ENCODE data around the gene KIAA1210. TPM values are rescaled to one million over a fixed set of nuclear protein-coding genes. Genes with fewer than 3 reads are reported as not detected.

KIAA1210 gene
- total and polyA plus RNA-seq, 2 of the 8 experiments (the other 6 are each of a cell fraction or from before 2014, with no cell fraction given): 0.02 TPM; not detected in 1

DNA sequence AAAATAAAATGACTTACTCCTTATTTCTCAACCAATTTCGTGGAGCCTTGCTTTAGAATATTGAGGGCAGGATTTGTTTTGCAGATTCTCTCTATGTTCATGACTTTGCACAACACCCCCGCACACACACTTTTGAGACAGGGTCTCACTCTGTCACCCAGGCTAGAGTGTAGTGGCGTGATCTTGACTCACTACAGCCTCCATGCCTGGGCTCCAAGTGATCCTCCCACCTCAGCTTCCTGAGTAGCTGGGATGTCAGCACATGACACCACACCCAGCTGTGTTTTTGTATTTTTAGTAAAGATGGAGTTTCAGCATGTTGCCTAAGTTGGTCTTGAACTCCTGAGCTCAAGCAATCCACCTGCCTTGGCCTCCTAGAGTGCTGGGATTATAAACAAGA lies 42.8 kb downstream of the KIAA1210 start:
- Histone ChIP-seq H3K56ac (replicated peaks; ENCODE audit: insufficient read length, low read depth, low read length) (no peak overlapping the region), H3K27ac (ENCODE audit: low read depth, low read length) (no peak overlapping the region), H3K4me1 (replicated peaks in 1 of 4; ENCODE audit: control insufficient read depth in 3 of 4, insufficient read depth in 4 of 4, low read length in 3 of 4) (no peaks in the 10 kb centered on the region), H4K8ac (ENCODE audit: extremely low read depth, insufficient read depth, low read length) (no peak overlapping the region), H3K23ac (ENCODE audit: insufficient read length) (no peak overlapping the region), H3K18ac (ENCODE audit: extremely low read depth, low read length) (no peak overlapping the region), H2AK5ac (ENCODE audit: low read depth, low read length) (no peak overlapping the region), H3K9me3 (ENCODE audit: insufficient read depth in 2 of 2, low read depth in 1 of 2, low read length in 1 of 2) (no peaks in the 10 kb centered on the region; a peak in 1 of 4 replicates), H3K79me2 (ENCODE audit: control insufficient read depth in 1 of 2, insufficient read depth in 2 of 2, low read length in 2 of 2) (no peaks in the 10 kb centered on the region), H2BK5ac (ENCODE audit: low read depth, low read length) (no peak overlapping the region), H3K27me3 (replicated peaks in 1 of 4; ENCODE audit: control insufficient read depth in 3 of 4, extremely low read depth in 1 of 4, insufficient read depth in 3 of 4, low read length in 3 of 4) (no peaks in the 10 kb centered on the region), H3K36me3 (ENCODE audit: control insufficient read depth in 2 of 4, insufficient read depth in 4 of 4, low read length in 3 of 4) (no peaks in the 10 kb centered on the region), H3K4me3 (ENCODE audit: extremely low read depth in 1 of 4, insufficient read depth in 2 of 4, low read depth in 3 of 4, low read length in 4 of 4) (no peak overlapping the region), H3K14ac (ENCODE audit: insufficient read length) (no peak overlapping the region), H3K4ac (replicated peaks; ENCODE audit: insufficient read length, low read depth, low read length) (no peak overlapping the region), H2BK15ac (ENCODE audit: low read length) (no peak overlapping the region), H3K79me1 (ENCODE audit: low read depth, low read length) (no peaks in the 10 kb centered on the region), H4K20me1 (replicated peaks in 1 of 2; ENCODE audit: control insufficient read depth in 1 of 2, insufficient read depth in 2 of 2, low read length in 2 of 2) (no peaks in the 10 kb centered on the region), H2BK120ac (replicated peaks; ENCODE audit: low read depth, low read length) (no peak overlapping the region), H2BK12ac (ENCODE audit: low read depth, low read length) (no peak overlapping the region), H4K5ac (ENCODE audit: insufficient read length, low read depth, low read length) (no peak overlapping the region), H3K9ac (replicated peaks in 1 of 4; ENCODE audit: extremely low read depth in 1 of 4, low read depth in 3 of 4, low read length in 3 of 4) (no peak overlapping the region), H3K23me2 (ENCODE audit: low read depth, low read length) (no peaks in the 10 kb centered on the region), H3K4me2 (ENCODE audit: insufficient read depth in 1 of 2, low read depth in 2 of 2, low read length in 2 of 2) (no peak overlapping the region), H2BK20ac (ENCODE audit: low read length) (no peak overlapping the region), H2AFZ (ENCODE audit: low read length) (no peak overlapping the region), H4K91ac (replicated peaks; ENCODE audit: insufficient read length, low read length) (no peak overlapping the region)
- 87% methylated on average over 3 of the region's 3 CpGs; no CpG with 5 or more reads in 1 of the 2 experiments for WGBS, 2 experiments (ENCODE audit: extremely low coverage in 1 of 2, insufficient coverage in 1 of 2, insufficient read length in 1 of 2, insufficient replicate concordance in 2 of 2, low coverage in 1 of 2, low lambda C conversion rate in 2 of 2, missing lambda C conversion rate in 1 of 2)
- no peak for FAIRE-seq
- ChIA-PET POLR2A (ENCODE audit: partially characterized antibody) (no interaction called here), CTCF (ENCODE audit: partially characterized antibody) (interaction anchor here (2.9 kb wide), 1 partner anchor 7 kb away, joined by 9 read pairs; no protein-coding TSS in a partner anchor)
- no peak for DNase-seq (ENCODE audit: low read depth in 1 of 2, low spot score in 2 of 2)
- no peak for TF ChIP-seq RBBP5 (IDR thresholded peaks at IDR 0.05; ENCODE audit: borderline replicate concordance, low read depth, low read length)
- TF ChIP-seq POU5F1 (IDR thresholded peaks at IDR 0.05; ENCODE audit: low read depth, low read length): no peak
- no peak for TF ChIP-seq TEAD4 (IDR thresholded peaks at IDR 0.05; ENCODE audit: low read depth, low read length)
- no peak for TF ChIP-seq MAX (IDR thresholded peaks at IDR 0.05)
- TF ChIP-seq, protein P1, sequence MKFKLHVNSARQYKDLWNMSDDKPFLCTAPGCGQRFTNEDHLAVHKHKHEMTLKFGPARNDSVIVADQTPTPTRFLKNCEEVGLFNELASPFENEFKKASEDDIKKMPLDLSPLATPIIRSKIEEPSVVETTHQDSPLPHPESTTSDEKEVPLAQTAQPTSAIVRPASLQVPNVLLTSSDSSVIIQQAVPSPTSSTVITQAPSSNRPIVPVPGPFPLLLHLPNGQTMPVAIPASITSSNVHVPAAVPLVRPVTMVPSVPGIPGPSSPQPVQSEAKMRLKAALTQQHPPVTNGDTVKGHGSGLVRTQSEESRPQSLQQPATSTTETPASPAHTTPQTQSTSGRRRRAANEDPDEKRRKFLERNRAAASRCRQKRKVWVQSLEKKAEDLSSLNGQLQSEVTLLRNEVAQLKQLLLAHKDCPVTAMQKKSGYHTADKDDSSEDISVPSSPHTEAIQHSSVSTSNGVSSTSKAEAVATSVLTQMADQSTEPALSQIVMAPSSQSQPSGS (IDR thresholded peaks at IDR 0.05; ENCODE audit: low read length): no peak
- no peak for TF ChIP-seq EP300 (IDR thresholded peaks at IDR 0.05; ENCODE audit: borderline replicate concordance in 1 of 2, low read depth in 2 of 2, low read length in 2 of 2)

Measured in H1 (cell line).